Nephron progenitor cell (in vitro differentiated cells): Measurements from ENCODE around the gene PRR14.

Experiments used
- DNase-seq: peaks from one replicate; pipeline ENCODE4 v3.0.0; 2021
- H3K27ac Mint-ChIP-seq: 2 replicates; pipeline ENCODE4 v1.8.0; 2021; ENCODE audit warnings: mild to moderate bottlenecking, moderate library complexity, mixed read lengths
- H3K27me3 Mint-ChIP-seq: 2 replicates; pipeline ENCODE4 v1.8.0; 2021; ENCODE audit warnings: mild to moderate bottlenecking, low read depth, mixed read lengths; ENCODE audit not compliant: poor library complexity
- H3K36me3 Mint-ChIP-seq: 2 replicates; pipeline ENCODE4 v1.8.0; 2021; ENCODE audit warnings: low read depth, mixed read lengths
- H3K4me1 Mint-ChIP-seq: 2 replicates; pipeline ENCODE4 v1.8.0; 2021; ENCODE audit warnings: mixed read lengths
- H3K4me3 Mint-ChIP-seq: 2 replicates; pipeline ENCODE4 v1.8.0; 2021; ENCODE audit warnings: mild to moderate bottlenecking, moderate library complexity, mixed read lengths
- H3K9me3 Mint-ChIP-seq: 2 replicates; pipeline ENCODE4 v1.8.0; 2021; ENCODE audit warnings: mild to moderate bottlenecking, moderate library complexity, mixed read lengths
- TF ChIP-seq, protein P1 (sequence below): fragments of 200-600 bp; sonication (generic); IDR thresholded peaks from 2 replicates; pipeline ENCODE4 v1.5.0; 2021; ENCODE audit warnings: antibody characterized with exemption

Gene PRR14

DNA sequence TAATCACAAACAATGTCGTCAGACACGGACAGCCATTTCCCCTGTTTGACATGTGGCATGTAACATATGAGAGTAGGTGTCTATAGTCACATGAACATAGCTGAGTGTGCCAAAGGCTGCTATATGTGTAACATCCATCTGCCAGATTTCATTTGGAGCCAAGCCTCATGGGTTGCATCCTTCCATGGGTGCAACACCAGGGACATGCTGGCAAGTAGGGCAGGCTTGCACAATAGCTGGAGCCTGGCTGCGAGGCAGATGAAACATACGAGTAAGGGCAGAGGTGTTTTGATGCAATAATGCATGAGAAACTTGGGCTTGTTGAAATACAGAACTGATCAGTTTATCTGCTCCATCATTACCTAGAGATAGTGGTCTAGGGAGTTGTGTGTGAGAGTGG lies 31.6 kb upstream of the PRR14 start:
- Mint-ChIP-seq H3K4me1 (peaks cover 19% of the 10 kb centered on the region), H3K27ac (no peak overlapping the region), H3K9me3 (peaks cover 29% of the 10 kb centered on the region), H3K27me3 (peaks cover 44% of the 10 kb centered on the region), H3K36me3 (no peaks in the 10 kb centered on the region), H3K4me3 (no peak overlapping the region)
- TF ChIP-seq, protein P1, sequence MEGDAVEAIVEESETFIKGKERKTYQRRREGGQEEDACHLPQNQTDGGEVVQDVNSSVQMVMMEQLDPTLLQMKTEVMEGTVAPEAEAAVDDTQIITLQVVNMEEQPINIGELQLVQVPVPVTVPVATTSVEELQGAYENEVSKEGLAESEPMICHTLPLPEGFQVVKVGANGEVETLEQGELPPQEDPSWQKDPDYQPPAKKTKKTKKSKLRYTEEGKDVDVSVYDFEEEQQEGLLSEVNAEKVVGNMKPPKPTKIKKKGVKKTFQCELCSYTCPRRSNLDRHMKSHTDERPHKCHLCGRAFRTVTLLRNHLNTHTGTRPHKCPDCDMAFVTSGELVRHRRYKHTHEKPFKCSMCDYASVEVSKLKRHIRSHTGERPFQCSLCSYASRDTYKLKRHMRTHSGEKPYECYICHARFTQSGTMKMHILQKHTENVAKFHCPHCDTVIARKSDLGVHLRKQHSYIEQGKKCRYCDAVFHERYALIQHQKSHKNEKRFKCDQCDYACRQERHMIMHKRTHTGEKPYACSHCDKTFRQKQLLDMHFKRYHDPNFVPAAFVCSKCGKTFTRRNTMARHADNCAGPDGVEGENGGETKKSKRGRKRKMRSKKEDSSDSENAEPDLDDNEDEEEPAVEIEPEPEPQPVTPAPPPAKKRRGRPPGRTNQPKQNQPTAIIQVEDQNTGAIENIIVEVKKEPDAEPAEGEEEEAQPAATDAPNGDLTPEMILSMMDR, result no peak
- no peak for DNase-seq

DNA sequence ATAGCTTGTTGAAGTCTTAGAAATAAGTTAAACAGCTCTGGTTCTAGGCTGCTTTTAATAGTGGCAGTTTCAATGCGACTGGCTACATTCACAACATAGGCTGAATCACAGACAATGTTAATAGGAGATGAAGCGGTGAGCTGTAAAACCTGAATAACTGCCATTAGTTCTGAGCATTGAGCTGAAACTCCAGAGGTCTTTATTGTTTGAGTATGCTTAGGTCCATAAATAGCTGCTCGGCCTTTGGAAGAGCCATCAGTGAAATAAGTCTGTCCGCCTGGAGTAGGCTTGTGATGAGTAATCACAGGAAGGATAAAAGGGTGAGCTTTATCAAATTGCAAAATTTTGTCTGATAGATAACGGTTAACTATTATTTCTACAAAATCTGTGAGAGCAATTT lies 31.1 kb upstream of the PRR14 start:
- DNase-seq, result no peak
- H3K9me3 Mint-ChIP-seq, result peaks cover 32% of the 10 kb centered on the region
- H3K27ac Mint-ChIP-seq, result no peak overlapping the region
- peaks cover 40% of the 10 kb centered on the region for H3K27me3 Mint-ChIP-seq
- H3K4me3 Mint-ChIP-seq, result no peak overlapping the region
- H3K4me1 Mint-ChIP-seq, result peaks cover 19% of the 10 kb centered on the region
- no peaks in the 10 kb centered on the region for H3K36me3 Mint-ChIP-seq
- TF ChIP-seq, protein P1, result no peak

DNA sequence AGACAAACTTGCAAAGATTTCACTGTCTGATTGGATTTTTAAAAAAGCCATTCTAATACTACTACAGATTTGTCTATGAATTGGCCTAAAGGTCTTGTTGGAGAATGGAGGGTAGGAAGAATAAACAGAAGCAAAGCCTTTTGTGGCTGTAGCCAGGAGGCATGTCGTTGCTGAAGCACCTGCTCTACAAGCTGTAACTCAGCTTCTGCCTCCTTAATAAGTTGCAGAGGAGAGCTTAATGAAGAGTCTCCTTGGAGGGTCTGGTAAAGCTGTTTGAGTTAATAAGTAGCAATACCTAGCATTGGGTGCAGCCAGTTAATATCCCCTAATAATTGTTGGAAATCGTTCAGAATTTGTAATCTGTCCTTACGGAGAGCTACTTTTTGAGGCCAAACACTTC lies 30.6 kb upstream of the PRR14 start:
- Mint-ChIP-seq H3K27me3 (peaks cover 36% of the 10 kb centered on the region), H3K27ac (no peak overlapping the region), H3K36me3 (no peaks in the 10 kb centered on the region), H3K4me1 (peaks cover 19% of the 10 kb centered on the region), H3K9me3 (peaks cover 36% of the 10 kb centered on the region), H3K4me3 (no peak overlapping the region)
- TF ChIP-seq, protein P1, result no peak
- DNase-seq, result no peak

DNA sequence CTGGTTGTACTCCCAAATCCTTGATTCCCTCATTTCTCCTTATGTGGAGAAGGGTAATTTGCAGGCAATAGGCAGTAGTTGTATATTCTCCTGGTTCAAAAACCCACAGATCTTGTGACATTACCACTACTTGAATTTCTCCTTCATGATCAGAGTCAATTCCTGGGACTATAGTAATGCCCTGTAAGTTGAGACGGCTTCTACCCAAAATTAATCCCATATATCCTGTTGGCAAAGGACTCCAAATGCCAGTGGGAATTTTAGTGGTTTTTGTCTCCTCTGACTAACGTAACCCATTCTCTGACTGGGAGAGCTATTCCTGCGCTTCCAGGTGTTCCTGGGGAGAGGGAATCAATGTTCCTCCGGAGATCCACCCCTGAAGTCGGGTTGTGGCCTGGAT lies 29.0 kb upstream of the PRR14 start:
- Mint-ChIP-seq H3K4me3 (no peak overlapping the region), H3K36me3 (no peaks in the 10 kb centered on the region), H3K27ac (no peak overlapping the region), H3K9me3 (peaks cover 34% of the 10 kb centered on the region), H3K27me3 (peaks cover 27% of the 10 kb centered on the region), H3K4me1 (peaks cover 19% of the 10 kb centered on the region)
- TF ChIP-seq, protein P1, result no peak
- no peak for DNase-seq

DNA sequence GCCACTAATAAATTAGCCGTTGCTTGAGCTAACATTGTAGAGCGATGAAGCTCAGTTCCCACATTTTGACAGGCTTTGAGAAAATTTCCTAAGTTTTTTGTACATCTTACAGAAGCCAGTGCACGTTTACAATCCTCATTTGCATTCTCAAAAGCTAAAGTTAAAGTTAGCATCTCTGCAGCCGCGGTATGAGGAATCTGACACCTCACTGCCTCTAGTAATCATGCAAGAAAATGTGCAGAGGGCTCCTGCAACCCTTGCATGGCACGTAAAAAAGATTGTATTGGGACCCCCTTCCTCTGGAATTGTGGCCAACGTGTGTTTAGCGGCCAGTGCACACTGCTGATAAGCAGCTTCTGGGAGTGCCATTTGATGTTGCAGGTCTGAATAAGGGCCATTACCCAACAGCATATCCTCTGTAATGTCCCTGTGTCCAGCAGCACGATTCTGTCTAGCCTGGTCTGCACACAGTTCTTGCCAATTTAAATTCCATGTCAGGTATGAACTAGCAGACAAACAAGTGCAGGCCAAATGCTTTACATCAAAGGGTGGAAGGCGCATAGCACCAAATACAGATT lies 28.2 kb upstream of the PRR14 start:
- no peak overlapping the region for H3K27ac Mint-ChIP-seq
- H3K36me3 Mint-ChIP-seq, result no peaks in the 10 kb centered on the region
- peaks cover 30% of the 10 kb centered on the region for H3K9me3 Mint-ChIP-seq
- no peak for DNase-seq
- H3K27me3 Mint-ChIP-seq, result peaks cover 24% of the 10 kb centered on the region
- no peak overlapping the region for H3K4me3 Mint-ChIP-seq
- TF ChIP-seq, protein P1, result no peak
- H3K4me1 Mint-ChIP-seq, result peaks cover 19% of the 10 kb centered on the region

DNA sequence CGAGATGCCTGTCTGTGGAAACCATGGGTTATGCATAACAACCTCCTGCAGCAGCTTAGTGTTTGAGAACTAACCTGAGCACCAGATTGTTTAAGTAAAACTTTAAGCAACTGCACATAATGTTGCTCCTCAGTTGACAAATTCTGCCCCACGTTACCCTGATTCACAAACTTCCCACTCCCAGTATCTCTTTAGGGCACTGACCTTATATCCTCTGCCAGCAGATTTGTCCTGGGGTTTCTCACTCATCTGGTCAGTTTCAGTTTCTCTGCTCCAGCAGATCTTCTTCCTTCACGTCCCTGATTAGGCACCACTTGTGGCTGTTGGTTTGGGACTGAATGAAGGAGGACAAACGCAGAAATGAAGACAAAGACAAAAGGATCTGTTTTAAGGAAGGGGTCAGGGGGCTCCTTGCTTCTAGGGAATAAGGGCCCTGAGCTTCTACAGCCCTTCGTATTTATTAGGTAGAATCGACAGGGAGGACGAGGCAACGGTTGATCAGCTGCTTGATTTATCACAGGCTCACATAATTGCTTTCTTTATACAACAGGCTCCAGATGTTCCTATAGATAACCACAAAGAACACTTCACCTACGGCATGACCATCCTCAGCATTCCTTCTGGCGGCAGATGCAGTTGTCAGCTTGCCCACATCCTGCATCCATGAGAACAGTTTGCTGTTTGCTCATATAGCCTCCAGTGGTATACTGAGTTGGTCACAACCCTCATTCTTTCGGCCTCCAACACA lies 27.1 kb upstream of the PRR14 start:
- Mint-ChIP-seq H3K27ac (no peak overlapping the region), H3K4me1 (peaks cover 21% of the 10 kb centered on the region), H3K9me3 (peaks cover 26% of the 10 kb centered on the region), H3K36me3 (no peaks in the 10 kb centered on the region), H3K27me3 (peaks cover 23% of the 10 kb centered on the region), H3K4me3 (no peak overlapping the region)
- DNase-seq, result no peak
- TF ChIP-seq, protein P1, result no peak
